NCI-H2227 (cell line): Measurements from ENCODE around the gene LUC7L2.
"Not testable (repeated sequence)": the region's sequence is repeated elsewhere in the genome, so short reads cannot be mapped to it uniquely, and the experiment has no call there.

Source experiments
- DNase-seq: peaks from one replicate; lab custom pipeline; 2025; ENCODE audit not compliant: unreplicated experiment; lab: John Stamatoyannopoulos, UW

The LUC7L2 gene

DNA sequence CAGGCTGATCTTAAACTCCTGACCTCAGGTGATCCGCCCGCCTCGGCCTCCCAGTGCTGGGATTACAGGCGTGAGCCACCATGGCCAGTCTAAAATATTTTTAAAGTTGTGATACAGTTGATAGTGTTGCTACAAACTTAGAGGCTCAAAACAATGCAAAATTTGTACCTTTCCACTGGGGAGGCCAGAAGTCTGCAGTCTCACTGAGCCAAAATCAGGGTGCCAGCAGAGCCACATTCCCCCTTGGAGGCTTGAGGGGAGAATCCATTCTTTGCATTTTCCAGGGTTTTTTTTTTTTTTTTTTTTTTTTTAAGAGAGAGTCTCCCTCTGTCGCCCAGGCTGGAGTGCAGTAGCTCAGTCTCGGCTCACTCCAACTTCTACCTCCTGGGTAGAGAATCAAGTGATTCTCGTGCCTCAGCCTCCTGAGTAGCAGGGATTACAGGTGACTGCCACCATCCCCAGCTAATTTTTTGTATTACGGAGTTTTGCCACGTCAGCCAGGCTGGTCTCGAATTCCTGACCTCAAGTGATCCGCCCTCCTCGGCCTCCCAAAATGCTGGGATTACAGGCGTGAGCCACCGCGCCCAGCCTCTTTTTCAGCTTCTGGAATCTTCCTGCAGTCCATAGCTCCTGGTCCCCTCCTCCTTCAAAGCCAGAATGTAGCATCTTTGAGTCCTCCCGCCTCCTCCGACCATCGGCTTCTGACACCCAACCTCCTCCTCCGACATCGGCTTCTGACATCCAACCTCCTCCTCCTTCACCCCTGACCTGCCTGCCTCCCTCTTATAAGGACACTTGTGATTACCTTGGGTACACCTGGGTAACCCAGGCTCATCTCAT, 86.6 kb downstream of the LUC7L2 start:
- DNase-seq, result no peak

DNA sequence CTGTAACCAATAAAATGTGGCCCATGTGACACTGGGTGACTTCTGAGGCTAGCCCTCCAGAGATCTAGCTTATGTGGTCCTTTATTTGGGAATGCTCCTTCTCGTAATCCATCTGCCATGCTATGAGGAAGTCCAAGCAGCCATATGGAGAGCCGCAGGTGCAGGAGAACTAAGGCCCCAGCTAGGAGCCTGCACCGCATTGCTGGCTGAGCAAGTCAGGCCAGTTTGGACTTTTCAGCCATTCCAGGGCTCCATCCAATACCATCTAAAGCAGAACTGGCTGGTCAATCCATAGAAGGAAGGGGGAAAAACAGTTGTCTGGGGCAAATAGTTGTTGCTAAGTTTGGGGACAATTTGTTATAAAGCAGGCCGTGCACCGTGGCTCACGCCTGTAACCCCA, 91.2 kb downstream of the LUC7L2 start:
- no peak for DNase-seq

DNA sequence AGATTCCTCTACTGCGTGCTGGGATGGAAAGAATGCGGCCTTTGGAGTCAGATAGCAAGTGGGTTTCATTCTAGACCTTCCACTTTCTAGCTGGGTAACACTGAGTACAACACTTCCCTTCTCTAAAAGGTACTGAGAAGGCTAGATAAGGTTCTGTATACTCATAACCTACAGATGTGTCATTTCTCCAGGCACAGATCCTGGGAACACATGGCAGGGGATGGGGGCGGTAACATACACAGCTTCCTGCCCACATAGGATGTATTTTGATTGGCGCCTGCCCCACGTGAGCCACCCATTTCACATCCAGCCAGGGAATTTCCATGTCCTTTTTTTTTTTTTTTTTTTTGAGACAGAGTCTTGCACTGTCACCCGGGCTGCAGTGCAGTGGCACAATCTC, 91.9 kb downstream of the LUC7L2 start:
- DNase-seq, result no peak

DNA sequence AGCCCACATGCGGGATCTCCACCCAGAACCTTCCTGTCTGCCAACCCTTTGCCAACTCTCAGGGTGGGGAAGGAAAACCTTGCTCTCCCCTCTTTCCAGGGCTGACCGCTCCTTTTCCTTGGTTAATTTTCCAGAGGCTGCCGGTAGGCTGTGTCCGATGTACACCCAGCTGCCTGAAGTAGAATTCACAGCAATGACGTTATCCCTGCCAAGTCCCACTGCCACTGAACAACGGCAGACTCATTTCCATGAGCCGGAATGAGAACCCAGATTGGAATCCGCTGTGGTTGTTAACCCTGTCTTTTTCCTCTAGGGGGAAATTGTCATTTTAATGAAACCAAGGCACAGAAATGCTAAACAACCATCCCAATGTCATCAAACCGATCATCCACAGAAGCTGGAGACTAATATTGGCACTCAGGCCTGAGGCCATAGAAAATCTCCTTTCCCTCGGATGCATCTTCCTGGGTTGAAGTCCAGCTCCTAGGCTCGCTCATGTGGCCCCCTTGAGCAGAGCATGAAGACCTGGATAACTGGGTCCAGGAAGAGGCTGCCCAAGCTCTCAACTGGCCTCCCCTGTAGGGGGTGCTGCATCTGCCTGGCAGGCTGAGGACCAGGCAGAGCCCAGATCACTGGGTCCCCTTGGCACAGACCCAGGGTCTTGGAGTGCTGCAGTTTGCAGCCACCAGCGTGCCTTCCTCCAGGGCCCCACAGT, 93.4 kb downstream of the LUC7L2 start:
- no peak for DNase-seq

- DNase-seq, result no peak
Observed at GRCh38 chr7:139453673-139454321, 94.1 kb downstream of the LUC7L2 start.

GRCh38 chr7:139455789-139456188, 96.1 kb downstream of the LUC7L2 start:
- DNase-seq, result peak; percentile 25

DNA sequence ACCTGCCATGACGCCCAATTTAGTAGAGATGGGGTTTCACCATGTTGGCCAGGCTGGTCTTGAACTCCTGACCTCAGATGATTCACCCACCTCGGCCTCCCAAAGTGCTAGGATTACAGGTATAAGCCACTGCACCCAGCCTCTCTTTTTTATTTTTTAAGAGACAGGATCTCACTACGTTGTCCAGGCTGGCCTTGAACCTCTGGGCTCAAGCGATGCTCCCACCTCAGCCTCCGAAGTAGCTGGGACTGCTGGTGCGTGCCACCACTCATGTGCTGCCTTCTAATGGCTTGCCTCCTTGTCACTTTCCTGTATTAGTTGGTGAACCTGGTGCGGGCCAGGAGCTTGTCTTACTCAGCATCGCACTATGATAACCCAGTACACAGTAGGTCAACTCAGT, 96.8 kb downstream of the LUC7L2 start:
- no peak for DNase-seq

- DNase-seq, result no peak
Observed at GRCh38 chr7:139457153-139457946, 97.7 kb downstream of the LUC7L2 start.

DNA sequence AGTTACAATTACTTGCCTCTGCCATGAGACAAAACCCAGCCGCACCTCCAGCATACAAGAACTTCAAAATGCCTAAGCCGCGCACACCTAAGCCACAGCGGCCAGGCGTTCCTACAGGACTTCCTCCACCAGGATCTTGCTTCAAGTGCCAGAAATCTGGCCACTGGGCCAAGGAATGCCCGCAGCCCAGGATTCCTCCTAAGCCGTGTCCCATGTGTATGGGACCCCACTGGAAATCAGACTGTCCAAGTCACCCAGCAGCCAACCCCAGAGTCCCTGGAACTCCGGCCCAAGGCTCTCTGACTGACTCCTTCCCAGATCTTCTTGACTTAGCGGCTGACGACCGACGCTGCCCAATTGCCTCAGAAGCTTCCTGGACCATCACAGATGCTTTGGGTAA, 103.7 kb downstream of the LUC7L2 start:
- DNase-seq, result not testable (repeated sequence)

DNA sequence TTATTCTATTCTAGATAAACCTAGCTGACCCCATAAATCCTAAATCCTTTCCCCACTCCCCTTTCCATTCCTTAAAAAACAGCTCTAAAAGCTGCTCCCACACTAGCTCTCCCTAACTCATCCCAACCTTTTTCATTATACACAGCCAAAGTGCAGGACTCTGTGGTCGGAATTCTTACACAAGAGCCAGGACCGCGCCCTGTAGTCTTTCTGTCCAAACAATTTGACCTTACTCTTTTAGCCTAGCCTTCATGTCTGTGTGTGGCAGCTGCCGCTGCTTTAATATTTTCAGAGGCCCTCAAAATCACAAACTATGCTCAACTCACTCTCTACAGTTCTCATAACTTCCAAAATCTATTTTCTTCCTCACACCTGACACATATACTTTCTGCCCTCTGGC, 104.8 kb downstream of the LUC7L2 start:
- DNase-seq, result not testable (repeated sequence)

DNA sequence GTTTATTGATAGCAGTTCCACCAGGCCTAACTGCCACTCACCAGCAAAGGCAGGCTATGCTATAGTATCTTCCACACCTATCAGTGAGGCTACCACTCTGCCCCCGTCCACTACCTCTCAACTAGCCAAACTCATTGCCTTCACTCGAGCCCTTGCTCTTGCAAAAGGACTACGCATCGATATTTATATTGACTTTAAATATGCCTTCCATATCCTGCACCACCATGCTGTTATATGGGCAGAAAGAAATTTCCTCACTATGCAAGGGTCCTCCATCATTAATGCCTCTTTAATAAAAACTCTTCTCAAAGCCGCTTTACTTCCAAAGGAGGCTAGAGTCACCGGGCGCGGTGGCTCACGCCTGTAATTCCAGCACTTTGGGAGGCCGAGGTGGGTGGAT, 105.4 kb downstream of the LUC7L2 start:
- not testable (repeated sequence) for DNase-seq

GRCh38 chr7:139467729-139468128, 108.0 kb downstream of the LUC7L2 start:
- not testable (repeated sequence) for DNase-seq

DNA sequence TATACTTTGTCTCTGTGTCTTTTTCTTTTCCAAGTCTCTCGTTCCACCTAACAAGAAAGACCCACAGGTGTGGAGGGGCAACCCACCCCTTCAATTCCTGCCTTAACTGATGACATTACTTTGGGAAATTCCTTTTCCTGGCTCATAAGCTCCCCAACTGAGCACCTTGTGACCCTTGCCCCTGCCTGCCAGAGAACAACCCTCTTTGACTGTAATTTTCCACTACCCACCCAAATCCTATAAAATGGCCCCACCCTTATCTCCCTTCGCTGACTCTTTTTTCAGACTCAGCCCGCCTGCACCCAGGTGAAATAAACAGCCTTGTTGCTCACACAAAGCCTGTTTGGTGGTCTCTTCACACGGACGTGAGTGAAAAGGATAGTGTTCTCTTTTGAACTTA, 108.6 kb downstream of the LUC7L2 start:
- DNase-seq, result not testable (repeated sequence)

- DNase-seq, result no peak
Observed at GRCh38 chr7:139471740-139472353, 112.2 kb downstream of the LUC7L2 start.
